PC-3 (cell line): ENCODE data around the gene MXI1. TPM values are rescaled to one million over a fixed set of nuclear protein-coding genes. Genes with fewer than 3 reads are reported as not detected.
A peak's percentile ranks its signal among the peaks of the same experiment; 100 is the strongest.

ENCODE experiments used
- ATAC-seq: fragments of 200-7000 bp; cut with Tn5 transposase; 2 replicates; pipeline ENCODE4 v1.9.1; 2020; ENCODE audit warnings: mild to moderate bottlenecking, moderate library complexity
- BruUV-seq: library from RNA; stranded (reverse); fragments of 400-500 nt; replicated peaks from 2 replicates; lab custom pipeline; 2021; lab: Mats Ljungman, UMichigan
- CTCF ChIA-PET: fragments of 300-600 bp; sonication (Branson Sonifier 250); formaldehyde crosslinking; loops from one replicate; lab custom pipeline; 2022; ENCODE audit warnings: antibody characterized with exemption; lab: Charles Lee
- POLR2A ChIA-PET: fragments of 300-600 bp; sonication (Branson Sonifier 250); formaldehyde crosslinking; loops from one replicate; lab custom pipeline; 2022; ENCODE audit warnings: antibody characterized with exemption; ENCODE audit not compliant: unreplicated experiment; lab: Charles Lee
- DNase-seq: peaks from one replicate; pipeline ENCODE4 v3.0.0-alpha.2; 2015
- H2AFZ ChIP-seq: fragments of 300-600 bp; sonication (generic); 2 replicates; pipeline ENCODE4 v1.6.0; 2016; ENCODE audit warnings: antibody characterized with exemption, low read length
- H3F3A ChIP-seq: fragments of 300-600 bp; sonication (generic); one replicate; pipeline ENCODE4 v1.6.0; 2017; ENCODE audit warnings: antibody characterized with exemption, low read length, control low read depth, mild to moderate bottlenecking; ENCODE audit not compliant: unreplicated experiment
- H3K27ac ChIP-seq: fragments of 300-600 bp; sonication (generic); 2 replicates; pipeline ENCODE4 v1.5.1; 2016; ENCODE audit warnings: mild to moderate bottlenecking, low read length
- H3K27me3 ChIP-seq: fragments of 300-600 bp; sonication (generic); 2 replicates; pipeline ENCODE4 v1.6.1; 2016; ENCODE audit warnings: low read length, mixed read lengths
- H3K36me3 ChIP-seq: fragments of 300-600 bp; sonication (generic); 2 replicates; pipeline ENCODE4 v1.6.1; 2016; ENCODE audit warnings: low read depth, mixed run types, low read length, mixed read lengths
- H3K4me1 ChIP-seq: fragments of 300-600 bp; sonication (generic); 2 replicates; pipeline ENCODE4 v1.5.1; 2016; ENCODE audit warnings: low read length; ENCODE audit not compliant: insufficient read depth
- H3K4me2 ChIP-seq: fragments of 300-600 bp; sonication (generic); 2 replicates; pipeline ENCODE4 v1.6.0; 2016; ENCODE audit warnings: low read length
- H3K4me3 ChIP-seq: fragments of 300-600 bp; sonication (generic); 2 replicates; pipeline ENCODE4 v1.5.1; 2016; ENCODE audit warnings: mild to moderate bottlenecking, low read length, mixed read lengths
- H3K79me2 ChIP-seq: fragments of 300-600 bp; sonication (generic); 2 replicates; pipeline ENCODE4 v1.6.1; 2017; ENCODE audit warnings: low read length, mixed read lengths
- H3K9ac ChIP-seq: fragments of 300-600 bp; sonication (generic); 2 replicates; pipeline ENCODE4 v1.6.0; 2016; ENCODE audit warnings: mild to moderate bottlenecking, low read length
- H3K9me2 ChIP-seq: fragments of 300-600 bp; sonication (generic); replicated peaks from 2 replicates; pipeline ENCODE4 v1.6.1; 2016; ENCODE audit warnings: mixed run types, low read length, mixed read lengths
- H3K9me3 ChIP-seq: fragments of 300-600 bp; sonication (generic); 2 replicates; pipeline ENCODE4 v1.6.1; 2016; ENCODE audit warnings: low read length, mixed read lengths
- H4K20me1 ChIP-seq: fragments of 300-600 bp; sonication (generic); 2 replicates; pipeline ENCODE4 v1.6.1; 2016; ENCODE audit warnings: low read length, mixed read lengths
- EZH2 ChIP-seq: fragments of 300-600 bp; sonication (generic); IDR thresholded peaks from one replicate; pipeline ENCODE4 v1.6.1; 2017; ENCODE audit warnings: antibody characterized with exemption, mild to moderate bottlenecking, low read length; ENCODE audit not compliant: unreplicated experiment
- EZH2phosphoT487 ChIP-seq: fragments of 300-600 bp; sonication (generic); IDR thresholded peaks from 2 replicates; pipeline ENCODE4 v1.6.1; 2018; ENCODE audit warnings: mild to moderate bottlenecking, antibody characterized with exemption, low read length, borderline replicate concordance
- intact Hi-C: fragments of 100-400 bp; cut with micrococcal nuclease; formaldehyde crosslinking; loops from 2 replicates; pipeline ENCODE4 v1.9.0; 2023
- total RNA-seq: library from RNA; depleted of rRNA; stranded (reverse); fragments of >200 nt; gene quantifications from 2 replicates; pipeline ENCODE4 v1.2.3, GENCODE V29; 2014
- TF ChIP-seq, protein P1 (sequence below): fragments of 300-600 bp; sonication (generic); conservative IDR thresholded peaks from 2 replicates; pipeline ENCODE4 v1.5.1; 2017; ENCODE audit warnings: antibody characterized with exemption, low read depth, mild to moderate bottlenecking, low read length

MXI1 gene
- total RNA-seq, 1 experiment from 2014 or later: 18.0 TPM

DNA sequence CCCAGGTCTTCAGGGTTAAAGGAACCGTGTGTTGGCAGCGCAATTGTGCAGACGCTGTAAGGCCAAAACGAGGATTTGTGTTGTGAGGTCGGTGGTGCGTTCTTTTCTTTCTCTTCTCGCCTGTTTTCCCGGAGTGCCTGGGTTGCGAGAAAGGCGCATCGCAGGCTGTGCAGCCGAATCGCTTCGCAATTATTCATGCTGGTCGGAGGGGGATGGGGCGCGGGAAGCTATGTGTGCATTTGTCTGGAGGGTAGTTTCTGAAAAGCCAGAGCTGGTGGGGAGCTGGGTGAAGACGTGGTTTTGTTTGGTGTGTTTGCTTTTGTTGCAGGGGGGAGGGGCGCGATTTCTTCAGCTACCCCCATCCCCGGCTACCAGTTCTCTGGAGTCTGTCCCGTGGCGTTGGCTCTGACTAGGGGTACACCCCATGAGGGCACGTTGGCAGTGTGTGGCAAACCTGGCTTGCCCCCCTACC, 2.1 kb downstream of the MXI1 start:
- Histone ChIP-seq H2AFZ (peak overlapping the region; percentile 83), H3K4me1 (no peaks in the 10 kb centered on the region), H3K4me2 (peak overlapping the region; percentile 95), H3K27ac (no peak overlapping the region), H3K79me2 (no peaks in the 10 kb centered on the region), H3K36me3 (no peaks in the 10 kb centered on the region), H3K9me3 (no peaks in the 10 kb centered on the region), H3K9me2 (no peaks in the 10 kb centered on the region), H3K9ac (no peak overlapping the region), H4K20me1 (no peaks in the 10 kb centered on the region), H3F3A (no peaks in the 10 kb centered on the region), H3K4me3 (peak overlapping the region; percentile 95), H3K27me3 (no peaks in the 10 kb centered on the region)
- ChIA-PET POLR2A (no interaction called here), CTCF (no interaction called here)
- ATAC-seq: peak; percentile 6; the same call in 1 of the 2 replicates
- BruUV-seq: TSS peak; percentile 75
- TF ChIP-seq EZH2phosphoT487: no peak
- TF ChIP-seq, protein P1, sequence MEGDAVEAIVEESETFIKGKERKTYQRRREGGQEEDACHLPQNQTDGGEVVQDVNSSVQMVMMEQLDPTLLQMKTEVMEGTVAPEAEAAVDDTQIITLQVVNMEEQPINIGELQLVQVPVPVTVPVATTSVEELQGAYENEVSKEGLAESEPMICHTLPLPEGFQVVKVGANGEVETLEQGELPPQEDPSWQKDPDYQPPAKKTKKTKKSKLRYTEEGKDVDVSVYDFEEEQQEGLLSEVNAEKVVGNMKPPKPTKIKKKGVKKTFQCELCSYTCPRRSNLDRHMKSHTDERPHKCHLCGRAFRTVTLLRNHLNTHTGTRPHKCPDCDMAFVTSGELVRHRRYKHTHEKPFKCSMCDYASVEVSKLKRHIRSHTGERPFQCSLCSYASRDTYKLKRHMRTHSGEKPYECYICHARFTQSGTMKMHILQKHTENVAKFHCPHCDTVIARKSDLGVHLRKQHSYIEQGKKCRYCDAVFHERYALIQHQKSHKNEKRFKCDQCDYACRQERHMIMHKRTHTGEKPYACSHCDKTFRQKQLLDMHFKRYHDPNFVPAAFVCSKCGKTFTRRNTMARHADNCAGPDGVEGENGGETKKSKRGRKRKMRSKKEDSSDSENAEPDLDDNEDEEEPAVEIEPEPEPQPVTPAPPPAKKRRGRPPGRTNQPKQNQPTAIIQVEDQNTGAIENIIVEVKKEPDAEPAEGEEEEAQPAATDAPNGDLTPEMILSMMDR: no peak
- no peak for TF ChIP-seq EZH2
- intact Hi-C loops: loop anchor here (1.0 to 5.0 kb wide), 2 partner anchors 37 to 71 kb away; no protein-coding TSS in a partner anchor
- DNase-seq: peak; percentile 54

DNA sequence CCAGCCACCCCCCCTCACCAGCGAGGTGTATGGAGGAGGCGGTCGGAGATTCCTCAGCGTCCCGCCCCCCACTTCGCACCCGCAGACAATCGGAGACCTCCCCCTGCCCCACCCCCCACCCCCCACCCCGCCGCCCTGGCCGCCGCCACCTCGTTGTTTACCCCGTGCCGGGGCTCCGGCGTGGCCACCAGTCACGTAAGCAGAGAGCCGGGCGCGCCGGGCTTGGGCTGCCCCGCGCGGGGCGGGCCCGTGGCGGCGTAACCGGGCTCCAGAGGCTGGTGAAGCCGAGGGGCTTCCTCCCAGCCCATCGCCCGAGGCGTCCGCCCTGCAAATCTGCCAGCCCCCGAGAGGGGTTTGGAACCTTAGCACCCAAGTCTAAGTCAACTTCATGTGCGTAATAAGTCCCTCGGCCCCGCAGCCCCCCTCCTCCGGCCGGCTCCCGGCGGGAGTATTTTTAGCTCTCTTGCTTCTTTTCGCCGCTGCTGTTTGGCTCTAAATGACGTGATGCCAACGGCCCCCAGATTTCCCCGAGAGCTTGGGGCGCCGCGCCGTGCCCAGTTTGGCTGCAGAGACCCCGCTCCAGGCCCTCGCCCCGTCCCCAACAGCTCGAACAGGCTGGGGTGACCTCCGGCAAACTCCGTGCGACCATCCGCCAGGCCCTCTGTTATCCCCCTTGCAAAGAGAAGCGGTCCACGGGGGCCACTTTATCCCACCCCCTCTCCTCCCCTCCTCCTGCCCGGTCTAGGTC, 2.7 kb downstream of the MXI1 start:
- H4K20me1 ChIP-seq: no peaks in the 10 kb centered on the region
- H3K27me3 ChIP-seq: no peaks in the 10 kb centered on the region
- no peaks in the 10 kb centered on the region for H3K9me3 ChIP-seq
- H3K79me2 ChIP-seq: no peaks in the 10 kb centered on the region
- no peaks in the 10 kb centered on the region for H3F3A ChIP-seq
- H2AFZ ChIP-seq: peak overlapping the region; percentile 91
- H3K9me2 ChIP-seq: no peaks in the 10 kb centered on the region
- no peaks in the 10 kb centered on the region for H3K36me3 ChIP-seq
- H3K9ac ChIP-seq: peak overlapping the region; percentile 58
- BruUV-seq: no TSS peak
- ChIA-PET CTCF (interaction anchor here (0.6 kb wide), 1 partner anchor 17 kb away, joined by 7 read pairs; no protein-coding TSS in a partner anchor), POLR2A (interaction anchor here (0.7 kb wide), 2 partner anchors 68 to 1547 kb away, joined by 5 to 6 read pairs; no protein-coding TSS in a partner anchor)
- peak overlapping the region; percentile 95 for H3K4me2 ChIP-seq
- intact Hi-C loops: loop anchor here (1.0 to 5.0 kb wide), 2 partner anchors 38 to 72 kb away; no protein-coding TSS in a partner anchor
- peak overlapping the region; percentile 23 for H3K27ac ChIP-seq
- peak; percentile 16 for ATAC-seq
- TF ChIP-seq EZH2 (no peak), EZH2phosphoT487 (no peak)
- TF ChIP-seq, protein P1: no peak
- peak; percentile 30 for DNase-seq
- H3K4me1 ChIP-seq: no peaks in the 10 kb centered on the region
- H3K4me3 ChIP-seq: peak overlapping the region; percentile 95
